ENCODE results near the gene WIF1.

DNA sequence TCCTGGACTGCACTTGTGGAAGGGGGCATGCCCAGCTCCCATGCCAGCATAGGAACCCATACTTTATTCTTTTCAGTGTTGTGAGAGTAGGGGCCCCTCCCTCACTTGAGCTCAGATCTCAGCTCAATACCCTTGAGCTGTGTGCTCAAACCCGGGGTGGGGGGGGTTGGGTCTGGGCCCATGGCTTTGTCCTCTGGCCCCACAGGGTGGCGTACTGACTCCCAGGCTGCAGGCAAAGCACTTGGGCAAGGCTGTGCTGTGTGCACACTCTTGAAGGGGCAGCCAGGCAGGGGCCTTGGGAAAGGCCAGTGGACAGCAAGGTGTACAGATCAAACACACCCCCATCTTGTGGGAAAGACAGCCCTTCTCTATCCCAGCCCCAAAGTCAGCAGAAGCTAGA, 81.8 kb downstream of the WIF1 start:
- TF ChIP-seq POLR2AphosphoS5 (IDR thresholded peaks at IDR 0.05): no peak
- TF ChIP-seq, protein P1, sequence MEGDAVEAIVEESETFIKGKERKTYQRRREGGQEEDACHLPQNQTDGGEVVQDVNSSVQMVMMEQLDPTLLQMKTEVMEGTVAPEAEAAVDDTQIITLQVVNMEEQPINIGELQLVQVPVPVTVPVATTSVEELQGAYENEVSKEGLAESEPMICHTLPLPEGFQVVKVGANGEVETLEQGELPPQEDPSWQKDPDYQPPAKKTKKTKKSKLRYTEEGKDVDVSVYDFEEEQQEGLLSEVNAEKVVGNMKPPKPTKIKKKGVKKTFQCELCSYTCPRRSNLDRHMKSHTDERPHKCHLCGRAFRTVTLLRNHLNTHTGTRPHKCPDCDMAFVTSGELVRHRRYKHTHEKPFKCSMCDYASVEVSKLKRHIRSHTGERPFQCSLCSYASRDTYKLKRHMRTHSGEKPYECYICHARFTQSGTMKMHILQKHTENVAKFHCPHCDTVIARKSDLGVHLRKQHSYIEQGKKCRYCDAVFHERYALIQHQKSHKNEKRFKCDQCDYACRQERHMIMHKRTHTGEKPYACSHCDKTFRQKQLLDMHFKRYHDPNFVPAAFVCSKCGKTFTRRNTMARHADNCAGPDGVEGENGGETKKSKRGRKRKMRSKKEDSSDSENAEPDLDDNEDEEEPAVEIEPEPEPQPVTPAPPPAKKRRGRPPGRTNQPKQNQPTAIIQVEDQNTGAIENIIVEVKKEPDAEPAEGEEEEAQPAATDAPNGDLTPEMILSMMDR (IDR thresholded peaks at IDR 0.05): no peak
- TF ChIP-seq POLR2A (IDR thresholded peaks at IDR 0.05): no peak
- TF ChIP-seq EP300 (IDR thresholded peaks at IDR 0.05): no peak

Data from stomach (tissue), 4 donors.